Measurements from ENCODE around the gene DUSP12.
"Not testable (repeated sequence)": the region's sequence is repeated elsewhere in the genome, so short reads cannot be mapped to it uniquely, and the experiment has no call there.

The DUSP12 gene

GRCh38 chr1:161727256-161727924, 22.2 kb upstream of the DUSP12 start:
- DNase-seq = no peak

- no peak for DNase-seq
Observed at GRCh38 chr1:161728376-161729226, 21.0 kb upstream of the DUSP12 start.

GRCh38 chr1:161730050-161730564, 19.5 kb upstream of the DUSP12 start:
- DNase-seq = no peak

- DNase-seq = no peak
Observed at GRCh38 chr1:161731241-161731640, 18.3 kb upstream of the DUSP12 start.

- DNase-seq = no peak
Observed at GRCh38 chr1:161731981-161732718, 17.4 kb upstream of the DUSP12 start.

- DNase-seq = no peak
Observed at GRCh38 chr1:161733526-161733925, 16.1 kb upstream of the DUSP12 start.

- DNase-seq = no peak
Observed at GRCh38 chr1:161735837-161736236, 13.7 kb upstream of the DUSP12 start.

- DNase-seq = no peak
Observed at GRCh38 chr1:161736335-161736969, 13.1 kb upstream of the DUSP12 start.

- DNase-seq = no peak
Observed at GRCh38 chr1:161737625-161738024, 12.0 kb upstream of the DUSP12 start.

GRCh38 chr1:161738627-161739287, 10.8 kb upstream of the DUSP12 start:
- DNase-seq = no peak

GRCh38 chr1:161739865-161740566, 9.6 kb upstream of the DUSP12 start:
- no peak for DNase-seq

- DNase-seq = no peak
Observed at GRCh38 chr1:161740921-161741320, 8.7 kb upstream of the DUSP12 start.

- DNase-seq = no peak
Observed at GRCh38 chr1:161743231-161743630, 6.4 kb upstream of the DUSP12 start.

- no peak for DNase-seq
Observed at GRCh38 chr1:161747801-161748200, 1.8 kb upstream of the DUSP12 start.

- peak; percentile 7 for DNase-seq
Observed at GRCh38 chr1:161763522-161764098, 14.0 kb downstream of the DUSP12 start.

- peak; percentile 51 for DNase-seq
Observed at GRCh38 chr1:161766102-161766981, 16.8 kb downstream of the DUSP12 start, which contains the start of gene ATF6. TSS of gene ATF6 (plus strand) at chr1:161766320. CDS start at chr1:161766361, 41 bp downstream.

GRCh38 chr1:161768461-161768860, 18.9 kb downstream of the DUSP12 start:
- no peak for DNase-seq

- DNase-seq = no peak
Observed at GRCh38 chr1:161768986-161769672, 19.5 kb downstream of the DUSP12 start.

GRCh38 chr1:161769673-161770045, 20.1 kb downstream of the DUSP12 start:
- not testable (repeated sequence) for DNase-seq

Data from NCI-H2029 treated with DMSO at 0.1 percent for 48 hours (cell line).